Gastroesophageal sphincter (tissue), 4 donors: ENCODE data around the gene FAM222B. TPM values are rescaled to one million over a fixed set of nuclear protein-coding genes. Genes with fewer than 3 reads are reported as not detected.
"Not testable (repeated sequence)": the region's sequence is repeated elsewhere in the genome, so short reads cannot be mapped to it uniquely, and the experiment has no call there.

Source experiments
- ATAC-seq: fragments of 150-250 bp; one replicate; pipeline ENCODE4 v1.9.1; 2016; ENCODE audit warnings: mild to moderate bottlenecking, moderate library complexity
- H3K27ac ChIP-seq, 4 donors: fragments of 200-600 bp; sonication (generic) in 3 of 4; 1 replicate in 3 of 4; 2 replicates in 1 of 4; pipeline ENCODE4 v1.5.1; 2016 to 2019
- H3K27me3 ChIP-seq: fragments of 200-600 bp; sonication (generic); one replicate; pipeline ENCODE4 v1.5.1; 2019
- H3K36me3 ChIP-seq, 2 donors: fragments of 200-600 bp; sonication (generic); one replicate each; pipeline ENCODE4 v1.5.1; 2019; ENCODE audit warnings: control low read depth in 1 of 2
- H3K4me1 ChIP-seq, 3 donors: fragments of 200-600 bp; sonication (generic); 1 replicate in 2 of 3; 2 replicates in 1 of 3; pipeline ENCODE4 v1.5.1; 2016 to 2019; ENCODE audit warnings: control low read depth in 2 of 3
- H3K4me3 ChIP-seq, 2 donors: fragments of 200-600 bp; sonication (generic); one replicate each; pipeline ENCODE4 v1.5.1; 2019; ENCODE audit warnings: mild to moderate bottlenecking in 1 of 2, moderate library complexity in 1 of 2
- H3K9me3 ChIP-seq, 3 donors: fragments of 200-600 bp; sonication (generic); one replicate each; pipeline ENCODE4 v1.5.1; 2017 to 2019; ENCODE audit warnings: control low read depth in 2 of 3
- EP300 ChIP-seq: sonication (generic); formaldehyde crosslinking; IDR thresholded peaks from one replicate; pipeline ENCODE4 v1.6.1; 2017; ENCODE audit warnings: antibody characterized with exemption, mild to moderate bottlenecking
- POLR2A ChIP-seq, 2 donors: fragments of 450-650 bp; IDR thresholded peaks; one replicate each; pipeline ENCODE4 v1.6.1; 2017; ENCODE audit warnings: antibody characterized with exemption in 2 of 2, mild to moderate bottlenecking in 2 of 2, moderate library complexity in 1 of 2
- POLR2AphosphoS5 ChIP-seq: sonication (generic); formaldehyde crosslinking; IDR thresholded peaks from one replicate; pipeline ENCODE4 v1.6.1; 2017; ENCODE audit warnings: antibody characterized with exemption
- WGBS, 2 donors: methylation state at CpG; one replicate each; pipeline ENCODE4 v1.1.5; 2018; ENCODE audit warnings: low coverage in 1 of 2; 5-methylcytosine and 5-hydroxymethylcytosine counted together
- total RNA-seq, 4 donors: library from RNA; depleted of rRNA; stranded (reverse); fragments of >200 nt; gene quantifications; one replicate each; pipeline ENCODE4 v1.1.0, GENCODE V29; 2016
- TF ChIP-seq, protein P1 (sequence below), 4 experiments: fragments of 200-600 bp in 2 of 4; fragments of 450-650 bp in 2 of 4; sonication (generic) in 1 of 4; IDR thresholded peaks; one replicate each; pipeline ENCODE4 v1.5.1; 2017 to 2019; ENCODE audit warnings: antibody characterized with exemption in 4 of 4, mild to moderate bottlenecking in 2 of 4, moderate library complexity in 2 of 4

The FAM222B gene
- total RNA-seq, 4 donors from 2014 or later, result 15.5 to 47.6 (median 21.6) TPM

DNA sequence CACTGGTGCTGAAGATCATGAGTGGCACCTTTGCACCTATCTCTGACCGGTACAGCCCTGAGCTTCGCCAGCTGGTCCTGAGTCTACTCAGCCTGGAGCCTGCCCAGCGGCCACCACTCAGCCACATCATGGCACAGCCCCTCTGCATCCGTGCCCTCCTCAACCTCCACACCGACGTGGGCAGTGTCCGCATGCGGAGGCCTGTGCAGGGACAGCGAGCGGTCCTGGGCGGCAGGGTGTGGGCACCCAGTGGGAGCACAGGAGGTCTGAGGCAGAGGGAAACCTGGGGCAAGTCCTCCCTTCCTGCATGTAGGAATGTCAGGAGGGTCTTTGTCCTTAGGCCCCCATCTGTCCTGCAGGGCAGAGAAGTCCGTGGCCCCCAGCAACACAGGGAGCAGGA lies 105.3 kb downstream of the FAM222B start:
- H3K4me3 ChIP-seq, result no peak overlapping the region
- no peaks in the 10 kb centered on the region for H3K36me3 ChIP-seq
- WGBS, 2 donors, result 100% methylated on average over 2 of the region's 12 CpGs; no CpG with 5 or more reads in 1 of the 2 donors
- TF ChIP-seq EP300 (no peak), POLR2A (IDR thresholded peaks at IDR 0.05) (no peak), POLR2AphosphoS5 (no peak)
- TF ChIP-seq, protein P1, sequence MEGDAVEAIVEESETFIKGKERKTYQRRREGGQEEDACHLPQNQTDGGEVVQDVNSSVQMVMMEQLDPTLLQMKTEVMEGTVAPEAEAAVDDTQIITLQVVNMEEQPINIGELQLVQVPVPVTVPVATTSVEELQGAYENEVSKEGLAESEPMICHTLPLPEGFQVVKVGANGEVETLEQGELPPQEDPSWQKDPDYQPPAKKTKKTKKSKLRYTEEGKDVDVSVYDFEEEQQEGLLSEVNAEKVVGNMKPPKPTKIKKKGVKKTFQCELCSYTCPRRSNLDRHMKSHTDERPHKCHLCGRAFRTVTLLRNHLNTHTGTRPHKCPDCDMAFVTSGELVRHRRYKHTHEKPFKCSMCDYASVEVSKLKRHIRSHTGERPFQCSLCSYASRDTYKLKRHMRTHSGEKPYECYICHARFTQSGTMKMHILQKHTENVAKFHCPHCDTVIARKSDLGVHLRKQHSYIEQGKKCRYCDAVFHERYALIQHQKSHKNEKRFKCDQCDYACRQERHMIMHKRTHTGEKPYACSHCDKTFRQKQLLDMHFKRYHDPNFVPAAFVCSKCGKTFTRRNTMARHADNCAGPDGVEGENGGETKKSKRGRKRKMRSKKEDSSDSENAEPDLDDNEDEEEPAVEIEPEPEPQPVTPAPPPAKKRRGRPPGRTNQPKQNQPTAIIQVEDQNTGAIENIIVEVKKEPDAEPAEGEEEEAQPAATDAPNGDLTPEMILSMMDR (IDR thresholded peaks at IDR 0.05), result no peak
- ATAC-seq, result no peak
- H3K4me1 ChIP-seq, result no peaks in the 10 kb centered on the region
- H3K27ac ChIP-seq, result no peak overlapping the region
- H3K27me3 ChIP-seq, result no peaks in the 10 kb centered on the region
- no peaks in the 10 kb centered on the region for H3K9me3 ChIP-seq

DNA sequence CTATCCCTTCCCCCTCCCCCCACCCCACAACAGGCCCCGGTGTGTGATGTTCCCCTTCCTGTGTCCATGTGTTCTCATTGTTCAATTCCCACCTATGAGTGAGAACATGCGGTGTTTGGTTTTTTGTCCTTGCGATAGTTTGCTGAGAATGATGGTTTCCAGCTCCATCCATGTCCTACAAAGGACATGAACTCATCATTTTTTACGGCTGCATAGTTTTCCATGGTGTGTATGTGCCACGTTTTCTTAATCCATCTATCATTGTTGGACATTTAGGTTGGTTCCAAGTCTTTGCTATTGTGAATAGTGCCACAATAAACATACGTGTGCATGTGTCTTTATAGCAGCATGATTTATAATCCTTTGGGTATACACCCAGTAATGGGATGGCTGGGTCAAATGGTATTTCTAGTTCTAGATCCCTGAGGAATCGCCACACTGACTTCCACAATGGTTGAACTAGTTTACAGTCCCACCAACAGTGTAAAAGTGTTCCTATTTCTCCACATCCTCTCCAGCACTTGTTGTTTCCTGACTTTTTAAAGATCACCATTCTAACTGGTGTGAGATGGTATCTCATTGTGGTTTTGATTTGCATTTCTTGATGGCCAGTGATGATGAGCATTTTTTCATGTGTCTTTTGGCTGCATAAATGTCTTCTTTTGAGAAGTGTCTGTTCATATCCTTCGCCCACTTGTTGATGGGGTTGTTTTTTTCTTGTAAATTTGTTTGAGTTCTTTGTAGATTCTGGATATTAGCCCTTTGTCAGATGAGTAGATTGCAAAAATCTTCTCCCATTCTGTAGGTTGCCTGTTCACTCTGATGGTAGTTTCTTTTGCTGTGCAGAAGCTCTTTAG lies 106.4 kb downstream of the FAM222B start:
- H3K4me1 ChIP-seq, H3K36me3 ChIP-seq, H3K27ac ChIP-seq, H3K4me3 ChIP-seq, H3K27me3 ChIP-seq, ATAC-seq, H3K9me3 ChIP-seq: not testable (repeated sequence)
- WGBS, 2 donors, result 92% methylated on average over 2 of the region's 8 CpGs; no CpG with 5 or more reads in 1 of the 2 donors

DNA sequence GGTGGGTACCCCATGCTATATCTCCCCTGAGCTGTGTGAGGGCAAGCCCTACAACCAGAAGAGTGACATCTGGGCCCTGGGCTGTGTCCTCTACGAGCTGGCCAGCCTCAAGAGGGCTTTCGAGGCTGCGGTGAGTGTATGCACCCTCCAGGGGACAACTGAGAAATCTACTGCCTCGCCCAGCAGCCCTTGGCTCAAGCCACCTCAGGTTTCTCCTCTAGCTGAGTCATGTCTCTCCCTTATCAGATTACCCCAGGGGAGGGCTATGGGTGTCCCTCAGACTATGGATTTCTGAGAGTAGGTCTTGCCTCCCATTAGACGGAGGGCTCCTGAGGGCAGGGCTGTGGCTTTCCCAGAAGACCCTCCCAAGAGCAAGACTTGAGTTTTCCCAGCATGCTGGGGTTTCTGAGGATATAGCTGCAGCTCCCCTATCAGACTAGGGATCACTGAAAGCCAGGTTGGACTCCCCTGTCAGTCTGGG lies 107.3 kb downstream of the FAM222B start:
- H3K36me3 ChIP-seq, result no peaks in the 10 kb centered on the region
- TF ChIP-seq POLR2AphosphoS5, result no peak
- TF ChIP-seq, protein P1 (IDR thresholded peaks at IDR 0.05), result no peak
- no CpG with 5 or more reads among the region's 5 CpGs for WGBS, 2 donors
- ATAC-seq, result no peak
- no peaks in the 10 kb centered on the region for H3K27me3 ChIP-seq
- H3K27ac ChIP-seq, result no peak overlapping the region
- no peaks in the 10 kb centered on the region for H3K4me1 ChIP-seq
- no peak overlapping the region for H3K4me3 ChIP-seq
- no peaks in the 10 kb centered on the region for H3K9me3 ChIP-seq

DNA sequence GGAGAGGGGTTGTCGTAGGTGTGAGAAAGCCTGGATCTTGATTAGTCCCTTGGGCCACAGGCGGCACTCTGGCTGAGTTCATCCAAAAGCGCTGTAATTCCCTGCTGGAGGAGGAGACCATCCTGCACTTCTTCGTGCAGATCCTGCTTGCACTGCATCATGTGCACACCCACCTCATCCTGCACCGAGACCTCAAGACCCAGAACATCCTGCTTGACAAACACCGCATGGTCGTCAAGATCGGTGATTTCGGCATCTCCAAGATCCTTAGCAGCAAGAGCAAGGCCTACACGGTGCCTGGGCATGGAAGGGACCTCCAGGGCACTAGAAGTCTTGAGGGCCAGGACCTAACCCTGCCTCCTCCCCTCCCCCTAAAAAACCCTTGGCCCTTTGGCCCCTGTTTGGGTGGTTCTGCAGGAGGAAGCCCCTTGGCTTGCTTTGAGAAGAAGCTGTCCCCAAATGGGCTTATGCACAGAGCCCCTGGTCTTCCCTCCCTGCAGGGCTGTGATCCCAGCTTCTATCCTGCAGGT lies 107.8 kb downstream of the FAM222B start:
- Histone ChIP-seq H3K9me3 (no peaks in the 10 kb centered on the region), H3K36me3 (no peaks in the 10 kb centered on the region), H3K27ac (no peak overlapping the region), H3K4me3 (no peak overlapping the region), H3K27me3 (no peaks in the 10 kb centered on the region), H3K4me1 (no peaks in the 10 kb centered on the region)
- TF ChIP-seq POLR2AphosphoS5 (no peak), POLR2A (IDR thresholded peaks at IDR 0.05) (no peak)
- ATAC-seq, result no peak
- WGBS, 2 donors, result 82 to 85% methylated on average over 6 of the region's 10 CpGs

DNA sequence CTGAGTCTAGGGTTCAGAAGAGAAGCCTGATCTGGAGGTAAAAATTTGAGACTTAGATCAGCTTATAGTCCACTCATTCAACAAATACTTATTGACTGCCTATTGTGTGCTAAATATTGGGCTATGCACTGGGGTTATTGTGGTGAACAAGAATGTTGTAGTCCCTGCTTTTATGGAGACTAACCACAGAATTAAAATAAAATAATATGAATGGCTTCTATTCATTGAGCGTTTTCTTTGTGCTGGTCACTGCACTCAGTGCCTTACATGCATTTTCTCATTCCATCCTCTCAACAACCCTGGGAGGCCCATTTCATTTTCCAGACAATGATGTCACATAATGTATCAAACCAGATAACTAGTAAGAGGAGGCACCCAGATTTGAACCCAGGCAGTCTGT lies 109.2 kb downstream of the FAM222B start:
- H3K27ac ChIP-seq, result no peak overlapping the region
- H3K9me3 ChIP-seq, result no peaks in the 10 kb centered on the region
- WGBS, 2 donors, result 71 to 92% methylated on average over 1 of the region's 1 CpG
- H3K27me3 ChIP-seq, result no peaks in the 10 kb centered on the region
- ATAC-seq, result no peak
- TF ChIP-seq EP300 (no peak), POLR2A (IDR thresholded peaks at IDR 0.05) (no peak), POLR2AphosphoS5 (no peak)
- TF ChIP-seq, protein P1 (IDR thresholded peaks at IDR 0.05), result no peak
- no peak overlapping the region for H3K4me3 ChIP-seq
- H3K4me1 ChIP-seq, result peaks cover 0 to 7% (median 0%) of the 10 kb centered on the region in 3 donors
- H3K36me3 ChIP-seq, result no peaks in the 10 kb centered on the region

DNA sequence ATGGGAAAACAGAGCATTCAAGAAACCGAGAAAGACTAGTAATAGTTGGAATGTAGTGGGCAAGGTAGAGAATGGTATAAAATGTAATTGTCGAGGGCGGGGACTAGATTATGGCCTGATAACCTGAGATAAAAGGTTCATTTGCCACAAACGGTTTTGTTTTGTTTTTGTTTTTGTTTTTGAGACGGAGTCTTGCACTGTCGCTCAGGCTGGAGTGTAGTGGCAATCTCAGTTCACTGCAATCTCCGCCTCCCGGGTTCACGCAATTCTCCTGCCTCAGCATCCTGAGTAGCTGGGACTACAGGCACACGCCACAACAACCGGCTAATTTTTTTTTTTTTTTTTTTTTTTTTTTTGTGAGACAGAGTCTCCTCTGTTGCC lies 112.7 kb downstream of the FAM222B start:
- no peak overlapping the region for H3K27ac ChIP-seq
- no peaks in the 10 kb centered on the region for H3K27me3 ChIP-seq
- peaks cover 0 to 39% (median 18%) of the 10 kb centered on the region in 3 donors for H3K4me1 ChIP-seq
- TF ChIP-seq POLR2A (IDR thresholded peaks at IDR 0.05), result no peak
- no peak for TF ChIP-seq POLR2AphosphoS5
- TF ChIP-seq EP300, result no peak
- TF ChIP-seq, protein P1 (IDR thresholded peaks at IDR 0.05), result no peak
- peaks cover 0 to under 1% of the 10 kb centered on the region in 2 donors for H3K36me3 ChIP-seq
- no peak for ATAC-seq
- WGBS, 2 donors, result 81 to 84% methylated on average over 10 to 11 of the region's 11 CpGs
- H3K4me3 ChIP-seq, result no peak overlapping the region
- no peaks in the 10 kb centered on the region for H3K9me3 ChIP-seq
